Measurements from ENCODE around the gene C10orf53.

DNA sequence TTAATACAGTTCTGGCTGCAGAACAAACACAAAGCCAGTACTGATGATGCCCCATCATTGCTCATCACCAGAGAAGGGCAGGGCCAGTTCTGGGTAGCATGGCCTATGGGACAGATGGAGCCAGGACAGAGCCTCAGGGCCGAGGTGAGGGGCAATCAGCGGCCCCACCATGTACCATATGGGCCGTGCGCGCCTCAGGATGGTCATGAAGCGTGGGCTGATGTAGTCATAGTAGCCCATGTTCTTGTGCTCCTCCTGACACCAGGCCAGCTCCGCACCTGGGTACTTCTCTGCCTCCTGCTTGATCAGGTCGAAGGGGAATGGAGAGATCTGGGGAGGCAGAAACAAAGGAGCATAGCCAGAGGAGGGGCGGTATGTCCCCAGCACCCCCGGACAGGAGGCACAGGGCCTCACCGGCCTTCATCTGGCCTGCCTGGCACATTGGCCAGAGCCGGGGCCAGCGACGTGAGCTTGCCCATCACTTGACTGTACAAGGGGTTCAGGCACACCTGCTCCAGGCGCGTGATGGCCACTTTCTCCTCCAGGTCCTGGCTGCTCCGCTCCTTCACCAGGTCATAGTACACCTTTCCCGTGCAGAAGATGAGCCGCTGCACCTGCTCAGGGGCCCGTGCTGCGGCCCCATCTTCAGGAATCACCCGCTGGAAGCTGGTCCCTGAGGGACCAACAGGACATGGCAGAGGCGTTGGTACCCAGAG is 56.6 kb downstream of the C10orf53 start:
- TF ChIP-seq CTCF (IDR thresholded peaks at IDR 0.05) (no peak), POLR2A (IDR thresholded peaks at IDR 0.05) (no peak), EP300 (IDR thresholded peaks at IDR 0.05) (no peak)

Measured in tibial nerve (tissue), 4 donors.